Stimulated activated CD4-positive, alpha-beta T cell treated with anti-CD3 and anti-CD28 coated beads, Interleukin-4, amount 100 ng/mL, for 48 hours (primary cell): ENCODE data around the gene FOXN4.

Experiments used
- DNase-seq, 2 donors: peaks; one replicate each; pipeline ENCODE4 v3.0.0-alpha.2; 2020; ENCODE audit warnings: low read depth in 2 of 2

Gene FOXN4

DNA sequence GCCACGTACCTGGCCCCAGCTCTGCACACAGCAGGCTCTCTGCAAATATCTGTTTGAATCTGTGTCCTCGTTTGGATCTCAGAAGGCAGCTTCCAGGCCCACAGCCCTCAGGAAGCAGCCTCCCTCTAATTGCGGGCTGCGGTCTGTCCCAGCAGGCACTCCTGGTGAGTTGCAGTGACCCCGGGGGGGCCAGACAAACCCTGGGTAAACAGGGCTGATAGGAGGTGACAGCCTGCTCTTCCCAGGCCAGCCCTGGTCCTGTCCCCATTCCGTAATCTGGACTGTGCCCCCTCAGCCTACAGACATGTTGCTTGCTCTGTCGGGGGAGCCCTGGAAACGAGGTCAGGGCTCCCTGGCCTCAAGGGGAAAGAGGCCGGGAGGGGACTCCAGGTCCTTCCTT lies 2.0 kb downstream of the FOXN4 start:
- no peak for DNase-seq

DNA sequence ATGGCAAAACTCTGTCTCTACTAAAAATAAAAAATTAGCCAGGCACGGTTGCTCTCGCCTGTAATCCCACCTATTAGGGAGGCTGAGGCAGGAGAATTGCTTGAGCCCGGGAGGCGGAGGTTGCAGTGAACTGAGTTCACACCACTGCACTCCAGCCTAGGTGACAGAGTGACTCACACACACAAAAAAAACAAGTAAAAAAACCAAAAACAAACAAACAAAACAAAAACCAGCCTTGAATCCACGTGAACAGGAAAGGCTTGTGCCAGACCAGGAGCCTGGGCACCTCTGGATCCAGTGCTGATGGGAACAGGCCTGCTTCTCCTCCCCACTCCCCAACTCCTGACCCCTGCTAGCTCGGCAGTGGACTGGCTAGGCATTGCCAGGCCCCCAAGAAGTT lies 3.5 kb downstream of the FOXN4 start:
- no peak for DNase-seq

DNA sequence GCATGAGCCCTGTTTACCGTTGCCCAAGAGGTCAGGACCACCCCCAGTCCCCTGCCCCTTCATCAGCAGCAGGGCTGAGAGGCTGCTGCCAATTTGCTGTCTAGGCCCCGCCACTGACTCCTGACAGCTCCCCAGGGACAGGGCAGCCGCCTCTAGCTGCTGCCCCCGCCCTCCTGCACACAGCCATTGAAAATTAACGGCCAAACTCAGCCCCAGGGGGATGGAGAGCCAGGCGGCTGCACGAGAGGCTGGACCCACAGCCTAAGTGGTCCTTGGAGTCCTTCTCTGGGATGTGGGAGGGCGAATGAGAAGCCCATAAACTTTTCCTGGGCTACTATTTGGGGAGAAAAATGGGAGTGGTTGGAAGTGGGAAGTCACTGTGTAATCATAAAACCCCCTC lies 4.6 kb downstream of the FOXN4 start:
- no peak for DNase-seq

DNA sequence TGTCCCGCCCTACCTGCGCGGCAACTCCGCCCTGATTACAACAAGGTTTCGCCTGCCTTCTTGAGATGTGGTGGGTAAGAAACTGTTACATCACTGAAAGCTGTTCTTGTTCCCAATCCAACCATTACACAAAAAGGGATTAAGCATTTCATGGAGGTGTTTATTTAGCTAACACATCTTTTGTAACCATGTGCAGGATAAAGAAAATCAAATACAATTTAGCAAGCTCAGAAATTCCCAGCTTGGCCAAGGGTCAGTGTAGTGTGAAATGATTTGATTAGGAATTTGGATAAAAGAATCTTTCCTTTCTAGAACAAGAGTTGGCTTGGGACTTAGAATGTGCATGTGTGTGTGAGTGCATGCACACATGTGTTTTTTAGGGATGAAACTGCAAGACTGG lies 6.3 kb downstream of the FOXN4 start:
- no peak for DNase-seq

DNA sequence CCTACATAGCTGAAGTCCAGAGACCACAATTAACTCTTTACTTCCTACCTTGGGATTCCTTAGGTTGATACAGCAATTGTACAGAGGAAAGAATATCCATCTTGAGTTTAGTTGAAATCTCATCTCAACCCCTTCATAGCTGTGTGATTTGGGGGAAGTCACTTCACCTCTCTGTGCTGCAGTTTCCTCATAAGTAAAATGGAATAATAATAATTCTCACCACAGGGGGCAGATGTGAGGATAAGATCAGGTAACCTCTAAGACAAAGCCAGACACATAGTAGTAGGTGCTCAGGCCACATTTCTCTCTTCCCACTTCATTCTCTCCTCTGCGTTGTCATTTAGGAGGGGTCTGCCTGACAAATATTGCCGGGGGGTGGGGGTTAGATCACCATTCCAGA lies 6.7 kb downstream of the FOXN4 start:
- no peak for DNase-seq

DNA sequence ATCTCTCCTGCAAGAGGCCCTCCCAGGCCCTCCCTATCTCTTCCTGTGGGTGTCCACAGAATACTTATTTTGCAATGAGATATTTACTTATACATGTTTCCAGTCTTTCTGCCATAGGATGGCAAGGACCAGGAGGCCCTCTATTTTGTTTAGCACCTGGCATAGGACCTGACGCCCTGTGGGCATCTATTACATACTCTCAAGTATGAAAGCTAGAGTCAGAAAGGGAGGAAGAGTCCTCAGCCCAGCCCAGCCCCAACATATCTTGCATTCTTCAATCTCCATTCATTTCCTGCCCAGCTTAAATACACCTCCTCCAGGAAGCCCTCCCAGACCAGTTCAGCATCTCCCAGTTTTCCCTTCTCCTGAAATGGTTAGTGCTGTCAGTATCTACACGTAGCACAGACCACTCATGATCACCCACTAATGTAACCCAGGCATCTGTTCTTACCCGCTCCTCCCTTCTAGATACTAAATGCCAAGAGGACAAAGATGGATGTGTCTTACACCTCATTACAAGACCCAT lies 7.4 kb downstream of the FOXN4 start:
- no peak for DNase-seq

DNA sequence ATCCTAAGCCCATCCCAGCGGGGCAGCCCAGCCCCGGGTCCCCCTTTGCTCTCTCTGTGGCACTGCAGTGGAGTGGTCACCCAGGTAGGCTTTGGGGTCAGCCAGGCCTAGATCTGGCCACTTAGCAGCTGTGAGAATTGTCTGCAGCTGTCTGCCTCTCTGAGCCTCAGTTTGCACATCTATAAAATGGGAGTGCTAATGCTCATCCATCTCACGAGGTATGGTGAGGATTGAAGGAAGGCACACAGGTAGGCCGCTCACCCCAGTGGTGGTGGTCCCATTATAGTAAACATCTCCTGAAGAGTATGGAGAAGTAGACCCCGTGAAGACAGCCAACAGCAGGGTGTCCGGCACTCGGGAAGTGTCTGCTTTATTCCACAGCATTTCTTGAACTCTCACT lies 9.2 kb downstream of the FOXN4 start:
- DNase-seq = no peak

DNA sequence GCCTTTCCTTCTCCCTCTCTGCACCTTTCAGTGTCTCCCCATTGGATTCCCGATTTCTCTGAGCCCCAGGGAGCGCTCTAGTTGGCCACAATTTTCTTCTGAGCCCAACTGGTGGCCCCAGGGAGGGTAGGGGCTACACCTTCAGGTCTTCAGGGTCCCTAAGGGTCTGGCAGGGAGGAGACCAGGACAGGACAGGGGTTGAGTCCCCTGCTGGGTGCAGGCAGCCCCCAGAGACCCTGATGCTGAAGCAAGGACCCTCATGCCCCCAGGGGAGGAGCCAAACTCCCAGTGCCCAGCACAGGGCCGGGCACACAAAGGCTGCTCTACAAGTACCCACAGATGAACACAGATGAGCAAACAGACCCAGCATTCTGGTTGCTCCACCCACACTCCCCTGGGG lies 12.7 kb downstream of the FOXN4 start:
- DNase-seq = no peak

DNA sequence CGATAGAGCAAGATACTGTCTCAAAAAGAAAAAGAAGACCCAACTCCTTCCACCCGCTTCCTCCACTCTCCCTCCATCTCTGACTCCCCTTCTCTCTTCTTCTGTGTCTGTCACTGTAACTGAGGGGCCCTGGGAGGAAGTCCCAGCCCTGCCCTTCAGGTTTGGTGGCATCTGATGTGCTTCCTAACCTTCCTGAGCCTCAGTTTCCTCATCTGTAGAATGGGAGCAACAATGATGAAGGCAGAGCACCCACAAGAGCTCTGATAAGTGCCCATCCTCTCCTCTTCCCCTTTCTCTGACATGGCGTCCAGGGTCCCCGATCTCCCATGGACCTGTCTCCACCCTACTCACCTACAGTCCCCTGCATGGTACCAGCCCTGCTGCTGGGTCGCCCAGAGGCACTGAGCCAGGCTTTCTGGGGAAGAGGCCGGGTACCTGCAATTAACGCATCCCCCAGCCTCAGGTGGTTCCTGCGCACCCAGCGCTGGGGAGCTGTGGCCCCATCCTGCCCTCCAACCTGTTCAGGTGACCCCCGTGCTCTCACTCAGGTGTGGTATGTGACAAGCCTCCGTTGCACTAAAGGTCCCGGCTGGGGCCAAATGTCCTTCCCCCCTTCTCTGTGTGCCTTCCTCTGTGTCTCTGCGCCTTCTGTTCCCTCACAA lies 13.2 kb downstream of the FOXN4 start:
- DNase-seq = no peak

DNA sequence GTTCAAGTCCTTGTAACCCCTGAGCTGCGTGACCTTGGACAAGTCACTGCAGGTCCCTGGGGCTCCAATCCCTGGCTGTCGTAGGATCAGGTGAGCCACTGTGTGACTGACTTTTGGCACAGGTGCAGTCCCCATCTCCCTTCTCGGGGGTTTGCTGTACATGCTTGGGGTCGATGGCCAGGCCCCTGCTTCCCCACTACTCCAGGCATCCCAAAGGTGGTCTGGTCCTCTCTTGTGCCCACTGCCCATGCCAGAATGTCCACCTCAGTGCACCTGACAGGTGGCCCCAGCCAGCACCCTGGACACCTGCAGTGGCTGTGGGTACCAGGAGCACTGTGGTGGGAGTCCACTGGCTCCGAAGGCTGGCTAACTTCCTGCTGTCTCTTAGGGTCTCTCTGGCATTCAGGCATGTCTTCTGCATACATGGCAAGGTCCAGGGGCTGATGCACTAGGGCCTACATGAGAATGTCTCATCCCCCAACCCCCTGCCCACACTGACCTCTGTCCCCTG lies 14.7 kb downstream of the FOXN4 start:
- DNase-seq = no peak

DNA sequence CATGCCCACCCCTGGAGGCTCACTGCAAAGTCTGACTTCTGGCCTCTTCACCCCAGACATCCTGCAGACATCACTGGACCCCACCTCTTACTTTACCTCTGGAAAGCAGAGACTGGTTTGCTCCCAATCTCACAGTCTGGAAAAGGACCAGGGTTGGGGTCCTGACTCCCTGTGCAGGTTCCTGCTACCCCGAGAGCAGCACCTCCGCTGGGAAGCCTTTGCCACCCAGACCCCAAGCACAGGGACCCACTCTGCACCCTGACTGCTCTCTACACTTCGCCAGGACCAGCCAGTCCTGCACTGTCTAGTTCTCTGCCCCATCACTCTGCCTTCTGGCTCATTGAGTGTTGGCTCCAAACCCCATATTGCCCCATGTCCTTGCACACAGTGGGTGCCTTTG lies 16.0 kb downstream of the FOXN4 start:
- no peak for DNase-seq

DNA sequence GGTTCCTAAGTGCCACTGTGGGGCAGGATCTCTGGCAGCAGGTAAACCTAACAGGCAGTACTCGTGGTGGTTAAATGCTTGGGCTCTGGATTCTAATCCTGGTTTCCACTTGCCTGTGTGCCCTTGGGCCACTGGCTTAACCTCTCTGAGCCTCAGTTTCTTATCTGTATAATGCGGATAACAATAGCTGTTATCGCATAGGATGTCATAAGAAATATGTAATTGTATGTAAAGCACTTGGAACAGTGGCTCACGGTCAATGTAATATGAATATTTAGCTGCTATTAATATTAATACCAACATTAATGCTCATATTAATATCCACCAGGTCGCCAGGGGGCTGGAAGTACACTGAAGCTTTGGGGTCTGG lies 16.8 kb downstream of the FOXN4 start:
- no peak for DNase-seq

DNA sequence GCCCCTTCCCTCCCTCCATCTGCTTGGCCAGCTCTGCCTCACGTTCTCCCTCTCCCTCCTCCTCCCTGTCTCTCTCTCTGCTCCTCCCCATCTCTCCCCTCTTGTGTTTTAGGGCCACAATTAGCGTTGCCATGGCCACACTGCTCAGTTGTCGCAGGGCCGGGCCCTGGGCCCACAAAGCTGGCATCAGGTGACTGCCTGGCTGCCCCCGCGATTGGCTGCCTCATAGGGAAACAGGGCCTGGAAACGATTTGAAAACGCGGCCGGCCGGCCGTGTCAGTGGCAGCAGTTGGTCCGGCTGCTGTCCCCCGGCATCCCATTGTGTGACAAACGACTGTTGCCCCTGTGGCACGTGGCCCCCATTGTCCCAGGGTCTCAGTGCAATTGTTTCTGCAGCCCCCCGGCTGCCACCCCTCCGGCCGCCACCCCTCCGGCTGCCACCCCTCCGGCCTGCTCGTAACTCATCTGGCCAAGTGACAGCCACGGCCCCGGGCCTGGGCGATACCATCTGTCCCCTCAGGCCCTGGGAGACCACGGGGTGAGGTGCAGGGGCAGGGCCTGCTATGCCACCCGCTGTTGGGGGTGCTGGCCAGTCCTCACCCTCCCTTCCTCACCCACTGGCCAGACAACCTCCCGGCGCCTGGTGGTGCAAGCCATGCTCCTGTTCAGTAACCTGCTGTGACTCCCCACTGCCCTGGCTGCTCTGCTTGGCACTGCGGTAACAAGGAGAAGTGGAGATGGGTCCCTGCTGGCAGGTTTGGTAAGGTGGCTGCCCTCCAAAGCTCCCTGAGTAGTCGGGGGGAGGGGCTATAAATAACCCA lies 17.4 kb downstream of the FOXN4 start:
- DNase-seq = no peak

DNA sequence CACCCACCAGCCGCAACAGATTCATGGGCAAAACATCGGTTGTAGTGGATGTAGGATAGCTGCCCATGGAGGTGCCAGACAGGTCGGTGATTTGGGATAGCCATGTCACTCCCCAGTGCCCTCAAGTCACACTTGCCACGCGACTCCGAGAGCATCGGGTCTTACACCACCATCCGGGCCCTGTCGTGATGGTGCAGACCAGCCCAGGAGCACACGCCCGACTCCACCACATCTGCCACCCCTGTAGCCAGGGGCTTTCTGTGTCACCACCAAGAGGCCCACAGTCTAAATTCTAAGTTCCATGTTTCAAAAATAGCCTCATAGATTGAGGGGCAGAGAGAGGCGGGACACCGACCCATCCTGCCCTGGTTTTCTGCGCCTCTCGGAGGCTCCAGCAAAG lies 18.0 kb downstream of the FOXN4 start:
- no peak for DNase-seq

DNA sequence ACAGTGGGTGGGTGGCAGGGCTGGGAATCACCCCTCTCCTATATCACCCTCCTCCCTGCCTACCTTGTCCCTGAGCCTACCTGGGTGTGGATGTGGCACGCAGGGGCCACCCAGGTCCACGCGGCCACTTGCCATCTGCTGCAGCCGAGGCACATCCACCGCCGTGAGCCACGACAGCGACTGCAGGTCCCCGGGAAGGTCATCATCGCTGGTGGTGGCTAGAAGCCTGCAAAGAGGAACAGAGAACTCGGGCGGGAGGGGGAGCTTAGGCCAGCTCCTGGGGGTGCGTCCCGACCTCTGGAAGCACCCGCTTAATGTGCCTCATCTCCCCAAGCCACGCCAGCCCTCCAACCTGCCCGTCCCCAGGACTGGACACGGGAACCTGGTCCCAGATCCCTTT lies 19.0 kb downstream of the FOXN4 start:
- no peak for DNase-seq

DNA sequence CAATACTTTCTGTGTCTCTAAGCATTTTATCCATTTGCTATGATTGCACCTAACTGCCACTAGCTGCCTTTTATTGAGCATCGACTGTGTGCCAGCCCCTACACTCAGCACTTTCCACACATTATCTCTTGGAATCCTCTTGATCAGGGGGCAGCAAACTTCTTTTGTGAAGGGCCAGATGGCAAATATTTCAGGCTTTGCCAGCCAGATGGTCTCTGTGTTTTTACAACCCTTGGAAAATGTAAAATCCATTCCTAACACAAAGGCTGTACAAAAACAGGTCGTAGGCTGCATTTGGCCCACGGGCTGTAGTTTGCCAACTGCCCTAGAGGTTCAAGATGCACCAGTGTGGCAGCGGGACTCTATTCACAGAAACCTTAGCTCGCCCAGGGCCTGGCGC lies 19.5 kb downstream of the FOXN4 start:
- no peak for DNase-seq

DNA sequence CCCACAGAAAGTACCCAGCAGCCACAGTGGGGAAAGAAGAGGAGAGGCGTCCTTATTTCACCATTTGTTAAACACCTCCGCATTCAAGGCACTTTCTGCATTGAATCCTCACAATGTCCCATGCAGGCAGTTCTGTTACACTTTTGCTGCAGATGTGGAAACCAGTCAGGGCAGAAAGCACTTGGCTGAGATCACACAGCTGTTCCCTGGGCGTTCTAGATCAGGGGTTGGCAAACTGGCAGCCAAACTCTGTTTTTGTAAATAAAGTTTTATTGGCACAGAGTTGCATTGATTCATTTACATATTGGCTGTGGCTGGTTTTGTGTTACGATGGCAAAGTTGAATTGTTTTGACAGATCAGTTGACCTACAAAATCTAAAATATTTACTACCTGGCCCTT lies 20.1 kb downstream of the FOXN4 start:
- no peak for DNase-seq

DNA sequence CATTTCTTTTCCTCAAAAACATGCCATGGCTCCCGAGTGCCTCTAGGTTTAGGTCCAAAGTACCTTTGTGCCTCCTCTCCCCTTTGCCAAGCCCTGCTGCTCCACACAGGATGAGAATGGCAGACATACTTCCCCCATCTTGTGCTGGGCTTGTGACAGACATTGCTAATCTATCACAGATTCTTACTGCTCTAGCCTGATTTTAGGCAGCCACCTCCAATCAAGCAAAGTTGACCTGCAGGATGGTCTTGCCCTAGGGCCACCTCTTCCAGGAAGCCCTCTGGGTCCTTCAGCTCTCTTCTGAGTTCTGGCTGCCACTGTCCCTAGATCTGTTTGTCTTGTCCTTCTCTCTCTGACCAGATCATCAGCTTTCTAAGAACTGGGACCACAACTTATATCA lies 20.5 kb downstream of the FOXN4 start:
- no peak for DNase-seq

DNA sequence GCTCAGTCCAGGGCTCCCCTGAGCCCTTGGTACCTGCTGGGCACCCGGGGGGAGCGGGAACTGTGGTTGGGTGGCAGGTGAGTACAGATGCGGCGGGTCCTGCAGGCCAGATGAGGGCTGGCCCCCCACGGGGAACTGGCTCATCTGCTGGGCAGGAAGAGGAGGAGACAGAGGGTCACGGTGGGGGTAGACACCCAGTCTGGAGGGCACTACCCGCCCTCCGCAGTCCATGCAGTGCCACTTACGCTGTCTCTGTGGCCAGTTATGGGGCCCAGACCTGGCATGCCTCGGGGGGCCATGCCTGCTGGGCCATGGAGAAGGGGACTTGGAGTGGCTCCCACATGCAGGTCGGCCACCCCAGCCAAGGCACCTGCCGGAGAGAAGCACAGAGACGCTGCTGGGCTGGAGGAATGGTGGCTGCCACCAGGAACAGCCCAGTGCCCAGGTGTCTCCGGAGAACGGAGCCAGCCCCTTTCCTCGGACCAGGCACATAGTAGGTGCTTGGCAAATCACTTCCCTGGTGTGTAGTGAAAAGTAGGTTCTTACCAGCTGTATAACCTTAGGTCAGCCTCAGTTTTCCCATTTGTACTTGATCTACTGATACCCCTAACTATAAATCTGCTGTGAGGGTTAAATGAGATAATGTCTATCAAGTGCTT lies 21.1 kb downstream of the FOXN4 start:
- DNase-seq = no peak

DNA sequence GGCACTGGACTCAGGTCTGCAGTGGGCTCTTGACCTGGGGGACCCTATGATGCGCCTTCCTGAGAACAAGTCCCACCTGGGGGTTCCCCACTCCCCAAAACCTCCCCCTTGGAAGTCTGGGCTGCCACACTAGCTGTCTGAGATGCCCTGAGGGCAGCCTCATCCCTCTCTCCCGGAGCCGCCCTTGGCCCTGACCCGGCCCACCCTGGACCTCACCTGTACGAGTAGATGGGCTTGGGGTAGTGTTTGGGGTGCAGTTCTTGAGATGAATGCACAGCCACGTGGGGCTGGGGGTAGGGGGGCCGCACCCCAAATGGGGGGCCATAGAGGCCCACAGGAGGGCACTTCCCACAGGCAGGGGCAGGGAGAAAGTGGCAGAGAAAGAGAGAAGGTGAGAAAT lies 21.9 kb downstream of the FOXN4 start:
- no peak for DNase-seq

DNA sequence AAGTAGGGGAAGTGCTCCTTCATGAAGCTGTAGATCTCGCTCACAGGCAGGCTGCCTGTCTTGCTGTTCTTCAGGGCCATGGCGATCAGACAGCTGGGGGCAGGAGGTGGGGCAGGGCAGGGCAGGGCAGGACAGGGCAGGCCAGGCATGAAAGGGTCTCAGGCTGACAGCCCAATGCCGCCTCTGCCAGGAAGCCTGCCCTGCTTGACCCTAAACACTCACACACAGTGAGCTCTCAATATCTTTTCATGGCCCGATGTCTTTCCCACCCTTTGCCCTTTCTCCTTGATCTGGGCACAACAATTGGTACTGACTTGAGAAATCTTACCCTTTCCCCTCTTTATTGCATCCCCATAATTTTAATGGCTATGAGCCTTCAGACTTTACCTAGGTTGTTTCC lies 22.4 kb downstream of the FOXN4 start:
- no peak for DNase-seq

DNA sequence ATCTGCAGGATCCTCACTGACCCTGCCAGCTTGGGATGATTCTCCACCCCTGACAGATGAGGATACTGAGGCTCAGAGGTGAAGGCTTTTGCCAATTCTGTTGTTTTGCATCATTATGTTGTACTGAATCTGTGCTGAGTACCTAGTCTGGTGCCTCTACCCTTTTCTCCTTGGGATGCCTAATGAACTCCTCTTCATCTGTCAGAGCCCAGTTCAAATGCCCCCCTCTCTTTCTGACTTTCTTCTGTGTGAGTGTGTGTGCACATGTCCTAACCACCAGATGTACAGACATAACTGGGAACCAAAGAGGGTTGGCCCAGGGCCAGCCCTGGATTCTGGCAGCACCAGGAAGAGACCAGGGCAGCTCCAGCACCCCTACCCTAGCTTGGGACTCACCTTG lies 22.8 kb downstream of the FOXN4 start:
- no peak for DNase-seq

DNA sequence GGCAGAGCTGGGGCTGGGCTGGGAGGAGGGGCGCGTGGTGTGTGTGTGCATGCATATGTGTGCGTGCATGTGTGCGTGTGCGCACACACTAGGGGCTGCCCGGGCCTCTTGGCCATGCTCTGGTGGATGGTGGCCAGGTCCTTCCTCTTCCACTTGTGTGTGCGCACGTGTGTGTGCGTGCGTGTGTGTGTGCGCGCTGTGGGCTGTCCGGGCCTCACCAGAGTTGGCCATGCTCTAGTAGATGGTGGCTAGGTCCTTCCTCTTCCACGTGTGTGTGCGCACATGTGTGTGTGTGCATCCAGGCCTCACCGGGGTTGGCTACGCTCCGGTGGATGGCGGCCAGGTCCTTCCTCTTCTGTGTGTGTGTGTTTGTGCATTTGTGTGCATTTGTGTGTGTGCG lies 24.7 kb downstream of the FOXN4 start:
- DNase-seq = no peak
